Inflammatory macrophage treated with lipopolysaccharide for 4 hours (primary cell): ENCODE data around the gene TIMP4.

Source experiments
- DNase-seq: peaks from one replicate; pipeline ENCODE4 v3.0.0-alpha.2; 2020

Gene TIMP4

GRCh38 chr3:12185172-12185710 is 26.5 kb upstream of the TIMP4 start:
- DNase-seq, result no peak

- DNase-seq, result no peak
Observed at GRCh38 chr3:12184541-12184940, 25.8 kb upstream of the TIMP4 start.

- no peak for DNase-seq
Observed at GRCh38 chr3:12182687-12183441, 24.2 kb upstream of the TIMP4 start.

- no peak for DNase-seq
Observed at GRCh38 chr3:12181806-12182205, 23.1 kb upstream of the TIMP4 start.

GRCh38 chr3:12181301-12181700 is 22.6 kb upstream of the TIMP4 start:
- no peak for DNase-seq

GRCh38 chr3:12180631-12181030 is 21.9 kb upstream of the TIMP4 start:
- DNase-seq, result peak; percentile 68

- no peak for DNase-seq
Observed at GRCh38 chr3:12180218-12180617, 21.5 kb upstream of the TIMP4 start.

- DNase-seq, result no peak
Observed at GRCh38 chr3:12179441-12179840, 20.7 kb upstream of the TIMP4 start.

- peak; percentile 38 for DNase-seq
Observed at GRCh38 chr3:12178091-12178820, 19.5 kb upstream of the TIMP4 start.

- peak; percentile 26 for DNase-seq
Observed at GRCh38 chr3:12177126-12177525, 18.4 kb upstream of the TIMP4 start.

- peak; percentile 53 for DNase-seq
Observed at GRCh38 chr3:12175844-12176453, 17.2 kb upstream of the TIMP4 start.

- DNase-seq, result no peak
Observed at GRCh38 chr3:12175137-12175593, 16.5 kb upstream of the TIMP4 start.

- peak; percentile 82 for DNase-seq
Observed at GRCh38 chr3:12170207-12170606, 11.5 kb upstream of the TIMP4 start.

GRCh38 chr3:12165909-12166308 is 7.2 kb upstream of the TIMP4 start:
- no peak for DNase-seq

GRCh38 chr3:12159227-12159601 is 502 bp upstream of the TIMP4 start:
- no peak for DNase-seq

GRCh38 chr3:12157026-12157425 is 1.7 kb downstream of the TIMP4 start:
- DNase-seq, result no peak

GRCh38 chr3:12155828-12156227 is 2.9 kb downstream of the TIMP4 start:
- no peak for DNase-seq

- no peak for DNase-seq
Observed at GRCh38 chr3:12155264-12155663, 3.4 kb downstream of the TIMP4 start.

- DNase-seq, result no peak
Observed at GRCh38 chr3:12154151-12154550, 4.6 kb downstream of the TIMP4 start.

- no peak for DNase-seq
Observed at GRCh38 chr3:12150112-12150511, 8.6 kb downstream of the TIMP4 start.

GRCh38 chr3:12149029-12149428 is 9.7 kb downstream of the TIMP4 start:
- DNase-seq, result no peak

- DNase-seq, result no peak
Observed at GRCh38 chr3:12148183-12148940, 10.3 kb downstream of the TIMP4 start.
